T-helper 22 cell (primary cell): ENCODE data around the gene SPECC1.
"Not testable (repeated sequence)": the region's sequence is repeated elsewhere in the genome, so short reads cannot be mapped to it uniquely, and the experiment has no call there.

Experiments
- DNase-seq: peaks from one replicate; pipeline ENCODE4 v3.0.0-alpha.2; 2020; ENCODE audit warnings: low read depth

The SPECC1 gene

GRCh38 chr17:20174588-20175265 is 165.6 kb downstream of the SPECC1 start:
- DNase-seq = no peak

GRCh38 chr17:20179041-20179440 is 169.9 kb downstream of the SPECC1 start:
- no peak for DNase-seq

- DNase-seq = no peak
These were observed 171.5 kb downstream of the SPECC1 start for GRCh38 chr17:20180661-20181060.

DNA sequence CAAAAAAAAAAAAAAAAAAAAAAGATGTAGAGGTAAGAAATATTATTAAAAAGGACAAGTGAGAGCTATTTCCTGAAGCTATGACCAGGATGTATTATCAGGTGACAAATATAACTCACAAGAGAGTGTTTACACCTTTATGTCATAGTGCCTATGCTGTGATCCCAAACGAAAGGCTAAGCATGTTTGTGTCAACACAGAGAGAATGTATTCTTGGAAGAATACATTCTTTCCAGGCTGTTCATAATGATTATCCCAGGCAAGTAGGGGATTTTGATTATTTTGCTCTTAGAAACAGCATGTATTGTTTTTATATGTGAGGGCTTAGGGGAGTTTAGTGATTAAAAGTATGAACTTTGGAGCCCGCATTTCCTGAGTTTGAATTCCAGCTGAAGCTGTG is 175.0 kb downstream of the SPECC1 start:
- DNase-seq = no peak

GRCh38 chr17:20184977-20185619 is 175.9 kb downstream of the SPECC1 start:
- DNase-seq = no peak

GRCh38 chr17:20187049-20187448 is 177.9 kb downstream of the SPECC1 start:
- DNase-seq = no peak

DNA sequence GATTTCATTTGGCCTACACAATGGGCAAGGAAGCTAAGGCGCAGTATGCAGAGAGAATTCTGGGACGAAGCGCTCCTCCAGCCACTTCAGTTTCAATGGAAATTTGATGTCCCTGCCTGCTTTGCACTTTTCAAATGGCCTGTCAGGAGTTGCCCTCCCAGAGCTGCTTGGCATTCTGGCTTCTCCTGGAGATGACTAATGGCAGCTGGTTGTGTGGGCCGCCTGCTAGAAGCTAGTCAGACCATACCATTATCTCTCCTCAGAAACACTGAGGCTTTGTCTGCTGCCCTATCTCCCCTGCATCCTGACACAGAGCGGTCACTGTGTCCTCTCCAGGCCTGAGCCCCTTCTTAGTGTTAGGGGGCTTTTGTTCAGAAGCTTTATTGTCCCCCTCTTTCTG is 180.1 kb downstream of the SPECC1 start:
- no peak for DNase-seq

GRCh38 chr17:20189979-20190378 is 180.8 kb downstream of the SPECC1 start:
- no peak for DNase-seq

- no peak for DNase-seq
These were observed 181.4 kb downstream of the SPECC1 start for GRCh38 chr17:20190605-20191004.

- no peak for DNase-seq
These were observed 181.9 kb downstream of the SPECC1 start for GRCh38 chr17:20191056-20191455.

DNA sequence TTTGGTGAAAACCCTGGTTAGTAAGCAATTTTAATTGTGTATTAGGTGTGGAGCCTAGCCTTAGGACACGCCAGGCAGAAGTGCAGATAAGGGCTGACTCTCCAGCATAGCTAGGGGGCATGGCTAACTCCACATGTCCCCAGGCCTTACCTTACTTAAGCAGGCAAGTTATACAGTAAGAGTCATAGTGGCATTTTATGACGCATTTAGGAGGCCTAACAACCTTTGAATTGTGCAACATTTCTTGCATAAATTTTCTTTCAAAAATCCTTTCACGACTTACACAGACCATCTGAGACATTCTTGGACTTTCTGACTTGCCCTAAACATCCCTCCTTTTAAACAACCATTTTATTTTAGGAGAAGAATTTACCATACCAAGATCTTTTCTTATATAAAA is 187.1 kb downstream of the SPECC1 start:
- DNase-seq = not testable (repeated sequence)

GRCh38 chr17:20197272-20197926 is 188.2 kb downstream of the SPECC1 start:
- no peak for DNase-seq

DNA sequence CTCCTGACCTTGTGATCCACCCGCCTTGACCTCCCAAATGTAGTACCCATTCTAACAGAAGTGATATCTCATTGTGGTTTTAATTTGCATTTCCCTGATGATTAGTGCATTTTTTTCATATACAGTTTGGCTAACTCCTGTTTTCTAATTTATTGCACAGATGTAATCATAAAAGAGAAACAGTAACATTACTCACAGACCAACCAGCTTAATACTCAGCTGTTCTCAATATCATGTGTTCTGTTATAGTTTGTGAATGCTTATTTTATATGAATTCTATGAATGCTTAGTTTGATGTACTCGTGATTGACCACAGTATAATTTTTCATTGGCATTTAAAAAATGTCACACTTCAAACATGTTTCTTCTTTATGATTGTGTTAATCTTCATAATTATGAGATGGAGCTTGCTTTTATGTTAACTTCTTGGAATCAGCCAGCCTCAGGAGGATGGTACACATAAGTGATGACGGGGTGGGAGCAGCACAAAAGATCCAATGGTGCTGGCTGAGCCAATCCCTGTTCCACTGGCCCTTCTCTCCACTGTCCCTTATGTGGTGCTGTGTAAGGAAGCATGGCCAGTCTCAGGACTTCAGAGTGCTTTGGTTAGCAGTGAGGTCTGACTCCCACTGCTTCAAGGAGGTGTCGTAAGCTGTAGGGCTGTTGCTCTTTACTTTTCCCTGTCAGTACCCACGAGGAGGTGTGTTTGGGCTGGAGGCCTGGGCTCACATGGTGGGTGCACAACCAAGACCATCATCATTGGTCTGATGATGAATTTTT is 191.0 kb downstream of the SPECC1 start:
- DNase-seq = no peak

DNA sequence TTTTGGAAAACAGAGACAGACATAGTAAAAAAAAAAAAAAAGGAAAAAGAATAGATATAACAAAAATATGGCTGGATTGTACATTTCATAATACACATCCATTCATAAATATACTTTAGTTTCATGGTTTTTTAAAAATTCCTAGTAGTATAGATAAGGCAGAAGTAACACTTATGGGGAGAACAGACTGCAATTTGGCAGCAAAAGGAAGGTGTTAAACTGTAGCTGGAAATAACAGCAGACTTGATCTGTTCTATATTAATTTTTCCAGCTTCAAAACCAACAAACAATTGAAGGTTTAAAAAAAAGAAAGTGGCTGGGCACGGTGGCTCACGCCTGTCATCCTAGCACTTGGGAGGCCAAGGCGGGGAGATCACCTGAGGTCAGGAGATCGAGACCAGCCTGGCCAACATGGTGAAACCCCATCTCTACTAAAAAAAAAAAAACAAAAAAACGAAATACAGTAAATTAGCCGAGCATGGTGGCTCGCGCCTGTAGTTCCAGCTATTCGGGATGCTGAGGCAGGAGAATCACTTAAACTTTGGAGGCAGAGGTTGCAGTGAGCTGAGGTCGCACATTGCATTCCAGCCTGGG is 191.8 kb downstream of the SPECC1 start:
- no peak for DNase-seq

- no peak for DNase-seq
These were observed 193.0 kb downstream of the SPECC1 start for GRCh38 chr17:20202141-20202621.

- no peak for DNase-seq
These were observed 193.9 kb downstream of the SPECC1 start for GRCh38 chr17:20203018-20203417.

- no peak for DNase-seq
These were observed 194.7 kb downstream of the SPECC1 start for GRCh38 chr17:20203761-20204263.

DNA sequence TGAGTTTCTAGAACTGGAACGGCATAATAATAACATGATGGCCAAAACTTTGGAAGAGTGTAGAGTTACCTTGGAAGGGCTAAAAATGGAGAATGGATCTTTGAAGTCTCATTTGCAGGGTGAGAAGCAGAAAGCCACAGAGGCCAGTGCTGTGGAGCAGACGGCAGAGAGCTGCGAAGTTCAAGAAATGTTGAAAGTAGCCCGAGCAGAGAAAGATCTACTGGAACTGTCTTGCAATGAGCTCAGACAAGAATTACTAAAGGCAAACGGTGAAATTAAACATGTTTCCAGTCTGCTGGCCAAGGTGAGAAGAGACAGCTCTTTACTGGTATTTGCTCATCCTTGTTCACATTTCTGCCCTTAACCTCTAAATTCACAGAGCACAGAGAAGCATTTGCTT is 196.4 kb downstream of the SPECC1 start:
- DNase-seq = no peak

- no peak for DNase-seq
These were observed 196.9 kb downstream of the SPECC1 start for GRCh38 chr17:20206068-20206467.

DNA sequence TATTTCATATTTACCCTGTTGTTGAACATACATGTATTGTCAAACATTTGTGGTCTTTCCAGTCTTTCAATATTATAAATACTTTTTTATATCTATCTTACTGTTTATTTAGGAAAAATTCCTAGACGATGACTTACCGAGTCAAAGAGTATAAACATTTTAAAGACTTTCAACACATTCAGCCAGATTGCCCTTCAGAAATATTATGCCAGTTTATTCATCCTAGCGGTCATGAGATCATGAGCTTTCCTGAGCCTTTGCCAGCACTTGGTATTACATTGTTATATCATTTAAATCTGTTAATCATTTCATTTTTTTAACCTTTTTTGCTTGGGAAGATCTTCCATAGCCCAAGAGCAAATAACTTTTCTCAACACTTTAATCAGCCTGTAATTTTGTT is 197.4 kb downstream of the SPECC1 start:
- DNase-seq = no peak

DNA sequence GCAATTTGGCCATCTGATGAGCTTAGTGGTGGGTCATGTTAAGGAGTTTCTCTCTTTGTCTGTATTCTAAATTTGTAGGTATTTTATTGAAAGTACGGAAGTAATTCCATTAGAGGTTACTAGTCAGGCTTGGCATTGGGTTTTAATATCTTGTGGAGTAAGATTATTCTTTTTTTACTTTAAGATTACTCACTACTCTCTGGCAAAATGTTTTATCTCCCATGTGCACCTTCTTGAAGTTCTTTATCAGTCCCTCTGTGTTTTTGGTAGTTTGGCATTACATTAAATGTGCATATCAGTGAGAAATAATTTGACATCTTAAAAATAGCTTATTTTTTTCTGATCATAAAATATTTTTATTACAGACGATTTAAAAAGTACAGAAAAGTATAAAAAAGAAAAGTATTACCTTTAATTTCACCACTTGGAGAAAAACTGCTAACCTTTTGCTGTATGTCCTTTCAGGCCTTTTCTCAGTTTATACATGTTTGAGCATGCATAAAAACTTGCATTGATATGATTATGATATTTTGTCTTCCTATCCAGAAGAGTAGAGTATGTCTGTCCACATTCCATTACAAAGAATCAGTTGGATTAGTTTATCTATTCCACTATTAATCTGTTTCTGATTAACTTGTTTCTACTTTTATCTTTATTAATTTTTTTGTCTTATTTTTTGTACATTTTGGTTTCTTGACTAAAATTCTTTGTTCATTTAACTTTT is 198.3 kb downstream of the SPECC1 start:
- no peak for DNase-seq
